HuH-7.5 (cell line): Measurements from ENCODE around the gene UXS1.
"Not testable (repeated sequence)": the region's sequence is repeated elsewhere in the genome, so short reads cannot be mapped to it uniquely, and the experiment has no call there.

Source experiments
- DNase-seq: peaks from one replicate; pipeline ENCODE4 v3.0.0; 2011; ENCODE audit warnings: low spot score

UXS1 gene

DNA sequence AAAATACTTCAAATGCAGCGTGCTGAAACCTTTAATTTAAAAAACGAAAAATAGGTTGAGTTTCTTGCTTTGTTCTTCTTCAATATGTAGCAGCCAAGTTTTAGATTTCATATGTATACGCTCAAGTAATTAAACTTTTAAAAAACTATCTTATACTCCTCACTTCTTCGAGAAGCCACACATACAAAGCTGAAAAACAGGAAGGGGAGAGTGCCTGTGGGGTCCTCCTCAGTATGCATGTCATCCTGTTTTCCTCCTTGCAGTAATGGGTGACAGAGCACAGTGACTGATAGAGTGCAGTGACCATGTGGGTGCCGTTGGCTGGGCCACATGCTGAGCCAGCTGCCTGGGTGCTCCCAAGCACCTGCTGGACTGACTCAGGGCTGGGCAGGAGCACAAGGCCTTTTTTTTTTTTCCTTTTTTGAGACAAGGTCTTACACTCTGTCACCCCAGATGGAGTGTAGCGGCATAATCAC, 33.3 kb downstream of the UXS1 start:
- DNase-seq = no peak

DNA sequence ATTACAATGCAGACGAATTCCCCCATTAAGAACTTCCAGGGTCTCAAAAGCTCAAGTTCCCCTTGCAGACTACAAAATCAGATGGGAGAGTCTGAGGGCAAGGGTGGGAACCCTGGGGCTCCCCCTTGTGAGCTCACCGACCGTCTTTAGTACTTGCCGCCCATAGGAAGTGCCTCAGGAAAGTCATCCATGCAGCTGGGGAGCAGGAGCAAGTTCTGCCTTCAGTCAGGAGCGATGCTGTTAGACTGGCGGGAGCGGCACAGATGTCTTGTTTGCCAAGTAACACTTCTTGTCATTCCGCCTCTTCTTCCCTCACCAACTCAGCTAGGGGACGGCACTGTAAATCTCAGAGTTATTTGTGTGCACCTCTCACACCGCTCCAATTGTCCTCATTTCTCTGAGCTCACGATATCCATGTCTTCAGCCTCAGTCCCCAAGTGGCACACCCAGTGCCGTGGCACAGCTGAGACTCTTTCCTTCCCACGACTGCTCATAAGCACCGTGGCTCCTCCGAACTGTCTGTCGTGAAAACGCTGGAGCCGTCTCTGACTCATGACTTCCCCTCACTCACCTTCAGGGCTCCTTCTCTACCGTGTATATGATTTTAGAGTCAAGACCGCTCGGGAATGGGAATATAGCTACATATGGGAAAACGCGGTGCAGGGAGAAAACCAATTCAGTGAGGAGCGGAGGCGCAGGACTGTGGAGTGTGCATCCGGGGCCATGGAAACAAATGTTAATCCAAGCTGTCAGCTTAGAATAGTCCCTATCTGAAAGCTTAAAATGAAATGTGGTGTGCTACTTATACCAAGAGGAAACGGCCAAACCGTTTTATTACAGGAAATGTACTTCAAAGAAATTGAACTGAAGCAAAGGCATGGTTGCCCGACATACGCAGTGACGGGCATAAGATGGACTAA, 34.0 kb downstream of the UXS1 start:
- DNase-seq = no peak

DNA sequence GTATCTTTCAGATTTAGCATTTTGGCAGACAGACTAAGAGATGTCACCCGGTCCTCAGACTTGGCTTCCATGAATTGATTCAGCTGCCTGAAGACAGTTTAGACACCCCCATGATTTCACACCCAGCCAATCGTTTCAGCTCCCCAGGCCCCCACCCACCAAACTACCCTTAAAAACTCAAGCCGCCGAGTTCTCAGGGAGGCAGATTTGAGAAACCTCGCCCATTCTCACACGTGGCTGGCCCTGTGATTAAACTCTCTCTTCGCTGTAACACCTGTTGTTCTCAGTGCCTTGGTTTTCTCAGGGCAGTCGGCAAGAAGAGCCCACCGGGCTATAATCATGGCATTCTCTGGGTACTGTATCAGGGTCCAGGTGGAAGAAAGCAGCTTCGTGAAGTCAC, 35.2 kb downstream of the UXS1 start:
- no peak for DNase-seq

DNA sequence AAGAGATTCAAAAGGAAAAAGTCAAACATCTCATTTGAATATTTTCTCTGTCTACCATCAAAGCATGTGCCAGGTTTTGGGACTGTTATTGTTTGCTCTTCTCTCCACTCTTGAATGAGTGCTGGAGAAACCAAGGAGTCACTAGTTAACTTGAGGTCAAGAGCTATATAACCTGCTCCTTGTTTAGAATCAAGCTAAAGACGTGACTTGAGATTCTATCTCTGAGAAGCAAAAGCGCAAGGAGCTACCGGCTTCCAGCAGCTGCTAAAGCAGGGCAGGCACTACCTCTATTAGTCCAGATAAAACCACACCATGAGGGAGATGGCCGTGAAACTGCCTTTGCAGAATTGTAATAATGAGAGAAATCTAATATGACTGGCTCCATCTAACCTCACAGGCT, 36.0 kb downstream of the UXS1 start:
- no peak for DNase-seq

DNA sequence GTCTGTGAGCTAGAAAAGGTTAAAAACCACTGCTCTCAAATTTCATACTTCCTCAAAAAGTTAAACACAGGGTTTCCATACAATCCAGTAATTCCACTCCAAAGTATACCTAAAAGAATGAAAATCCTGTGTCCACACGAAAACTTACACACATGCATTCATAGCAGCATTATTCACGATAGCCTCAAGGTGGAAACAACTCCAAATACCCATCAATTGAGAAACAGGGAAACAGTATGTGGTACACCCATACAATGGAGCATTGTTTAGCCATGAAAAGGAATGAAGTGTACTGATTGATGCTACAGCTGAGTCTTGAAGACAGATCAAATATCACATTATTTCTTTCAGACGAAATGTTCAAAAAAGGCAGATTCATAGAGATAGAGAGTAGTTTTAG, 36.7 kb downstream of the UXS1 start:
- DNase-seq = no peak

DNA sequence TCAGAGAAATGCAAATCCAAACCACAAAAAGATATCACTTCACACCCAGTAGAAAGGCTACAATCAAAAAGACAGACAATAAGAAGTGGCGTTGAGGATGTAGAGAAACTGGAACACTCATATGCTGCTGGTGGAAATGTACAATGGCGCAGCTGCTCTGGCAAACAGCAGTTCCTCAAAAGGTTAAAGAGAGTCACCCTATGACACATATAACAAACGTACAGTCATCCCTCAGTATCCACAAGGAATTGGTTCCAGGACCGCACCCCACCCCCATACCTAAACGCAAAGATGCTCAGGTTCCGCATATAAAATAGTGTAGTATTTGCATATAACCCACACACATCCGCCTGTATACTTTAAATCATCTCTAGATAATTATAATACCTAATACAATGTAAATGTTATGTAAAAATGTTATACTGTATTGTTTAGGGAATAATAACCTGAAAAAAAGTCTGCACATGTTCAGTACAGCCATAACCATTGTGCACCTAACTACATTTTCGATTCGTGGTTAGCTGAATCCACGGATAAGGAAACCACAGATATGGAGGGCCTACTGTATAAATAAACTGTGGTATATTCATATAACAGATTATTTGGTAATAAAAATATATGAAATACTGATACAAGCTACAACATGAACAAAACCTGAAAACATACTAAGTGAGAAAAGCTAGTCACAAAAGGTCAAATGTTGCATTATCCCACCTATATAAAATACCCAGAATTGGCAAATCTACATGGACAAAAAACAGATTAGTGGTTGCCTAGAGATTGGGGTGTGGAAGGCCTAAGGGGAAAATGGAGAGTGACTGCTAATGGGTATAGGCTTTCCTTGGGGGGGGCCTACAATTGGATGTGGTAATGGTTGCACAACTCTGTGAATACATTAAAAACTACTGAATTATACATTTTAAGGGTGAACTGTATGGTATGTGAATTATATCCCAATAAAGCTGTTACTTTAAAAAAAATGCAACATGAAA, 37.5 kb downstream of the UXS1 start:
- no peak for DNase-seq

DNA sequence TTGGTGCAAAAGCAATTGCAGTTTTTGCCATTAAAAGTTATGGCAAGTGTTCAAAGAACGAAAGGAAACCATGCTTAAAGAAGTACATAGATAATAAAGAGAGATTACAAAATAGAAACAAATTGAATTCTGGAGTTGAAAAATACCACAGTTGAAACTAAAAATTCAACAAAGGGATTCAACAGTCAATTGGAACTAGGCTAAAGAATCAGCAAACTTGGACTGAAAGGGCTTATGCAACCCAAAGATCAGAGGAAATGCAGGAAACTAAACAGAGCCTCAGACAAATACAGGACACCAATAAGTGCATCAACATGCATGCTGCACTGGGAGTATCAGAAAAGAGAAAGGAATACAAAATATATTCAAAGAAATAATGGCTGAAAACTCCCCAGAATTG, 40.3 kb downstream of the UXS1 start:
- no peak for DNase-seq

DNA sequence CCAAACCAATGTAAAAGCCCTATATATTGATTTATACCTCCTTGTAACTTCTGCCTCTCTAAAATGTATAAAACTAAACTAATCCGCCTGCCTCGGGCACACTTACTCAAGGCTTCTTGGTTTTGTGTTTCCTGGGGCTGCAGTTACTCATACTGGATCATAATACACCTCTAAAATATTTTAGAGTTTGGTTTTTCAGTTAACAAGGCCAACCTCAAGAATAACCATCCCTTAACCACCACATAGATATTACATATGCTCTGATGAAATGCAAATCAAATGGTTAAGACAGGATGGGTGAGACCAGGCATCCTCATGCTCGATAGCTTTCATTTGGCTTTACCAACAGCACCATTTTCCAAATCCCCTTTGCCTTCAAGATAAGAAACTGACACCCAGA, 46.4 kb downstream of the UXS1 start:
- no peak for DNase-seq

DNA sequence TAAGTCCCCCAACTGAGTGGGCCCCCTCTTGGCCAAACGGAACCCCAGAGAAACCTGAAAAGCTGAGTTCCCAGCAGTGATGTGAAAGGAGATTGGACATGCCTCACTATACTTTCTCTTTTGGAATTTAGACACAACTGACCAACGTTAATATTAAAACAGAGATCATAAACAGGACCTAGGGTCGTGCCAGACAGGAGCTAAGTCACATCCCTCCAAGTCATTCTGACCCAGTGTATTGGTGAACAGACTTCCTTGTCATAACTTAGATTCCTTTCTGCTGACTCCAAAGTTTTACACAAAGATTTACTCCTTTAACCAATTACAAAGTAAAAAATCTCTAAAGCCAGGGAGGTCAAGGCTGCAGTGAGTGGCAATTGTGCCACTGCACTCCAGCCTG, 46.9 kb downstream of the UXS1 start:
- DNase-seq = no peak

DNA sequence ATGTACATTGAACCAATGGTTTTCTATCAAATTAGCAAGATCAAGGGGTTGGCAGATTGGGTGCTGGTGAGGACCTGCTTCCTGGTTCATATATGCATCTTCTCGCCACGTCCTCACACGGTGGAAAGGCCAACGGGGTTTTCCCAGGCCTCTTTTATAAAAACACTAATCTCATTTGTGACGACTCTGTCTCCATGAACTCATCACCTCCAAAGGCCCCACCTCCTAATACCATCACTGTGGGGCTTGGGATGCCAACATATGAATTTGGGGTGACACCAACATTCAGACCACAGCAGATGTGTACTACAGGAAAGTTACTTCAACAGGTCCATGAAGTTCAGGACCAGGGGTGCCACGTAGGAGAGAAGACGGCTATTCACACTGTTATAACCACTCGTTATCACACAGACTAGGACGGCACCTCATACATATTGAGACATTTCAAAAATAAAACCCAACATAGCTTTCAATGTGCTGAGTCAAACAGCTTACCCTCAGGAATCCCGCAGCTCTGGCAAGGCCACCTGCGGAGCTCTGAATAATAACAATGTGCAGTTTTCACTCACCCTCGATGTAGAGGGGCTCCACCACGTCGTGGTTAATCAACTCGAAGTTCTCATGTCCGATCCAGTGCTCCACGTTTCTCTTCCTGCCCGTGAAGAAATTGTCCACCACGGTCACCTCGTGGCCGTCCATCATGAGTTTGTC, 49.3 kb downstream of the UXS1 start:
- no peak for DNase-seq

DNA sequence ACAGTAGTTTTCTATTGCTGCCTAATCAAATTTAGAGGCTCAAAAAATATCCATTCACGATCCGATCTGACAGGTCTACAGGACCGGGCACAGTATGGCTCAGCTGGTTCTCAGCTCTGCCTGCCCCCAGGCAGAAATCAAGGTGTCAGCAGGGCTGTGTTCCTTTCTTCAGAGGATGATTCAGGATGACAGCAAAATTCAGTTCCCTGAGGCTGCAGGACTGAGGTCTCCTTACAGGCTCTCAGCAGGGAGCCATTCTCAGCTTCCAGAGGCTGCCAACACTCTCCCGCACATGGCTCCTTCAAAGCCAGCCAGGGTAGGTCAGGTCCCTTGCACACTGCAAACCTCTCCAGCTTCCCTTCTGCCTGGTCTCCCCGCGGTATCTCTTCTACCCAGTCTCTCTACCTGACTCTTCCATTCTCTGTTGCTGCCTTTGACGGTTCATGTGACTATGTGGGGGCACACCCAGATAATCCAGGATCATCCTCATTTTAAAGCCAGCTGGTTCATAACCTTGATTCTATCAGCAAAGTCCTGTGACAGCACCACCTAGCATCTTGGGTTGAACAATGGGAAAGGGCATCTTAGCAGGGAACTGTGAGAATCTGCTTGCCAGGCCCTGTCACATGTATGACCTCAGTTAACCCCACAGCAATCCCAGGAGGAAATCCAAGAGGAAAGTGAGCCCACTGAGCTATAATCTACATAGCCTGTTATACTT, 50.4 kb downstream of the UXS1 start:
- no peak for DNase-seq

DNA sequence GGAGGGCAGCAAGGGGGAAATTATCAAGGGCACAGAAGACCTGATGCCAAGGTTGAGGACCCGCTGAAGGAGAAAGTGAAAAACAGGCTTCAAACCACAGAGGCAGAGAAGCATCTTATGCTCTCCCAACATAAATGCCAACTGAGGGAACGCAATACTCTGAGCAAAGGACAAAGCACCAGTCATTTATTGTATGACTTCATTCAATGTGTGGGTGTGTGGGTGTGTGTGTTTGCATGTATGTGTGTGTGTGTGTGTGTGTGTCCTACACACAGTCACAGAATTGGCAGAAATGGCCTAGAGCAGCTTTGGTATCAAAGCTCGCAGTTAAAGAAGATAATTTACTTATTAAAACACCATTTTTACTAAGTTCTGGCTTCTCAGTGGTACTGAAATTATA, 51.4 kb downstream of the UXS1 start:
- DNase-seq = no peak

DNA sequence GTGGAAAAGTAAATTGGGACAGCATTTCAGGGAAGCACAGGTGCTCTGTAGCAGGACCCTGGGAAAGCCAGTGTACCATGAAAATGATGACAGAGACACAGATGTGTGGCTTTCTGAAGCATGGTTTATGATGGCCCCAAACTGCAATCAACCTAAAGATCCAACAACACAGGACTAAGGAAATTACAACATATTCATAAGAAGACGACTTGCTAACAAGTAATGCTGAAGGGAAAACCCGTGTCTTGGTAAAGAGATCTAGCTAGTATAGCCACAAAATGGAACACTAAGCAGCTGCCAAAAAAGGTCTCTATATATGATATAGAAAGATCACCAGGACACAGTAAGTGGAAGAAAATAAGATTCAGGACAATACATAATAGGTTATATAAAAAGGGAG, 53.2 kb downstream of the UXS1 start:
- DNase-seq = no peak

DNA sequence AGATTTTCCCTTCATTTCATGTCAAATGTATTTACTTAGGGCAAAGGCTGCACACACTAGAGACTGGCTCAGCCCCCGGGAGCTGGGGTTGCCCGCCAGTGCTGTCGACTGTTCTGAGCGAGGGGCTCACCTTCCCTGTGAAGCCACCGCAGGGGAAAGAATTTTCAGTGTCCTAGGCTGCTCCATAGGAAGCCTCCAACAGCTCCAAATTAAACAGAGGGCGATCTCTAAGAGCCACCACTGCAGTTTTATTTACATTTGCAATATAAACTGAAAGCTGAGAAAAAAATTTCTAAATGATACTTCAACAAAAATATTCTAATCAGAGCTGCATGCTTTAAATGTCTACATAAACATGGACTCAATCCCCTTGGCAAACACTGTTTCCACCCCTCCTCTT, 54.0 kb downstream of the UXS1 start:
- DNase-seq = no peak

DNA sequence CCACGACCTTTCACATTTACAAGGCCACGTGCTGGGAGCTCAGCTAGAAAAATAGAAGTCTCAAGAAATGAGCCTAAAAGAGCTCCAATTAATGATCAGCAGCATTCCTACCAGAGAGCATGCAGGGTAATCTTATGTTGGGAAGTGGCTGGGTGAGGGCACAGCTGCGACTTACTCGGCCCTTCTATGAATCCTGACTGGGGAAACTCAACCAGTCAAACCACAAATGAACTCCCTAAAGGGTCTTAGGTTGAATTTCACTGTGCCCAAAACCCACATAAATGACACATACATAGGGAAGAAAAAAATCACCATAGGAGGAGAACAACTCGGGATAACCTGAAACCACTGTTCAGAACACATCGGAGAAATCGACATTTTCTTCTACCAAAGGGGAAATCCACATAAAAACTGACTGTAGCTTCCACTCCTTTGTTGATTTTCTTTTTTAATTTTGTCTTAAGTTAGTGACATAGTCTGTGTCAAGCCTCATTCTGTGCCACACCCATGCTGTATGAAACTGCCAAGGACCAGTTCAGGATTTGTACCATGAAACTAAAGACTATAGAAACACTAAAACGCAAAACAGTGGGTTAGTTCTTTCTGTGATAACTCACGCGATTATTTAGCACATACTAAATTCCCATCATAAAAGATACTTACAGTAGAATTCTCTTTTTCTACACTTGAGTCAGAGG, 54.7 kb downstream of the UXS1 start:
- no peak for DNase-seq

DNA sequence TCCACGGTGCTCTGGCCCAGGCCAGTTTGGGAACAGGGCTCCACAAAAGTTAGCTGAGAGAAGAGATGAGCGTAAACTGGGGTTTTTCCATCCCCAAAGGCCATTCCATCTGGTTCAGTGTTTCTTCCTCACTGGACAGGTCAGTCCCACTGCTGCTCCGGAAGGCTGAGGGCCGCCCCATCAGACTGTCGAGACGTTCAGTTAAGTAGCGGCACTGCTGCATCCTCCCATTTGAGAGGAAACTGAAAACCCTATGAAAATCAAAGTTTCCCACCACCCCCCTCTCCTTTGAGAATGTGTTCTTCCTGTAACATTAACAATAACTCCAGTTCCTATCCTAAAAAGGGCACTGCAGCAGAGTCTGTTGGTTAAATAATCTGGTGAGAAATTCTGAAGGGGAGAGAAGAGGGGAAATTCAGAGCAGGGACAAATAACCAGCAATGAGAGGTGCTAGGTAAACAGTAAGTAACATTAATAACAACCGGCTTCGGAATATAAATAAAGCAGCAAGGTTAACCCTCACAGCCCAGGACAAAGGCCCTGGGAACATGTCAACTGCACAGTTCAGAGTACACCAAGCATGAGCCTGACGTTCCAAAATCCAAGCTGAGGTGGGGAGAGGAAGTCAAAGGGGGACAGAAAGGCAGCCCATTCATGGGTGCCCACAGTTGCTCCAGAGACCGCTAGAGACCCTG, 55.4 kb downstream of the UXS1 start:
- no peak for DNase-seq

DNA sequence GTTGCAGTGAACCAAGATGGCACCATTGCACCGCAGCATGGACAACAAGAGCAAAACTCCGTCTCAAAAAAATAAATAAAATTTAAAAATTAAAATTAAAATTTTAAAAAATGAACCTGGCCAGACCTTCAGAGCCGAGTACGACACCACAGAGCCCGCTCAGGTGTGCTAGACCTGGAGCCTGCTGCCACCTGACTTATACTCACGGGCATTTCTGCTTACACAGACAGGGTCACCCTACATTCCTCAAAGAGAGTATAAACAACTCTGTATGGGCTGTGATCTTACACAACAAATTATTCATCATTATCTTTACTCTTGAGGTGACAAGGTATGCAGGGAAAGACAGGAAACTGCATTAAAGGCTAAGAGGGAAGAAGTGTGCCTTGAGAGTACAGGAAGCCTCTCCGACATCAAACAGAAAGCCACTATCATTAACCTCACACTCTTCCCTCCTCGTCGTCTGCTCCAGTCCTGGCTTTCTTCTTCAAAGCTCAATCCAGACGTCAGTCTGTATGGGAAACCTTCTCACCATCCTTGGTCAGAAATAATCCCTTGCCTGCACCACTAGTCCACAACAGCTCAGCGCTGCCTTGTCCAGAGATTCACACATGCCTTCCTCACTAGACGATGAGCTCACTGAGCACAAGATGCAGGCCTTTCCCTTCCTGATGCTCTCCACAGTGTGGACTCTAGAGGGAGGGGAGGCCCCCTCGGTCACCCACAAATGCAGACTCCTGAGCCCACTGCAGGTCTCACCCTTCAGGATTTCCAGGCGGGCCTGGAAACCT, 56.2 kb downstream of the UXS1 start:
- no peak for DNase-seq

DNA sequence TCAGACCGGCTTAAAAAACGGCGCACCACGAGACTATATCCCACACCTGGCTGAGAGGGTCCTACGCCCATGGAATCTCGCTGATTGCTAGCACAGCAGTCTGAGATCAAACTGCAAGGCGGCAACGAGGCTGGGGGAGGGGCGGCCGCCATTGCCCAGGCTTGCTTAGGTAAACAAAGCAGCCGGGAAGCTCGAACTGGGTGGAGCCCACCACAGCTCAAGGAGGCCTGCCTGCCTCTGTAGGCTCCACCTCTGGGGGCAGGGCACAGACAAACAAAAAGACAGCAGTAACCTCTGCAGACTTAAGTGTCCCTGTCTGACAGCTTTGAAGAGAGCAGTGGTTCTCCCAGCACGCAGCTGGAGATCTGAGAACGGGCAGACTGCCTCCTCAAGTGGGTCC, 62.9 kb downstream of the UXS1 start:
- DNase-seq = not testable (repeated sequence)

DNA sequence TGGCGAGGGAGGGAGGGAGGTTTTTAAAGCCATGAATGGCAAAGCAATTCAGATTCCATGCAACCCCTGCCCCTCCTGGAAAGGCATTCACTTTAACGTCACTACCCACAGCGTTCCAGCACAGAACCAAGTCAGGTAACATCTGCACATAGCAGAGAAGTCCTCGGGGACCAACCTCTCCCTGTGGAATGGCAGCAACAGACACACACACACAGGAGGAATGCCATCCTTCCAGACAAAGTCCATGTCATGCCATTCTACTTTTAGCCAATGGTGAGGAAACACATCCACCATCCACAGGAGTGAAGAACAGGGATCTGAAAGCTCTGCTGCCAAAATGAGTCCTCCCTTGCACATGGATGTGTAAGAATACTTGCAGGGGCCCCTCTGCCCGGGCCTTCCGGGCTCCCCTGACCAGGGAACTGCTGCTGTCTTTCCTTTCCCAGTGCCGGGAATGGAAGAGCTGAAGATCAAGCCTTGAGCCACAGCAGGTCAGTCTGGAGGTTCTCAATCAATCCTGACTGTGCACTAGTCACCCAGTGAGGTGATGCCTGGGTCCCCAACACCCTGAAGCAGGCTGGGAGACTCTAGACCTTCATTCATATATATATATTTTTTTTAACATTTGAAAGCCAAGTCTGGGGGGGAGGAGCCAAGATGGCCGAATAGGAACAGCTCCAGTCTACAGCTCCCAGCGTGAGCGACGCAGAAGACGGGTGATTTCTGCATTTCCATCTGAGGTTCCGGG, 63.7 kb downstream of the UXS1 start:
- no peak for DNase-seq
